ENCODE data around the gene IRAK1.

The IRAK1 gene

GRCh38 chrX:153969125-153969903 lies 50.4 kb downstream of the IRAK1 start (continued):
- TF ChIP-seq ZNF433 (tag by site-specific recombination; IDR thresholded peaks at IDR 0.05; ENCODE audit: low read depth): no peak
- no peak for TF ChIP-seq ZNF202 (tag by site-specific recombination; IDR thresholded peaks at IDR 0.05; ENCODE audit: borderline replicate concordance)
- TF ChIP-seq ZNF626 (tag by site-specific recombination; IDR thresholded peaks at IDR 0.05): no peak
- TF ChIP-seq ZNF837 (tag by site-specific recombination; IDR thresholded peaks at IDR 0.05): no peak
- no peak for TF ChIP-seq SETDB1 (IDR thresholded peaks at IDR 0.05; ENCODE audit: insufficient read length, low read length)
- TF ChIP-seq ZNF37A (tag by site-specific recombination; IDR thresholded peaks at IDR 0.05): no peak
- TF ChIP-seq OVOL3 (tag by site-specific recombination; IDR thresholded peaks at IDR 0.05): no peak
- TF ChIP-seq ZNF280D (tag by site-specific recombination; IDR thresholded peaks at IDR 0.05): no peak
- TF ChIP-seq ZNF223 (tag by site-specific recombination; IDR thresholded peaks at IDR 0.05): no peak
- no peak for TF ChIP-seq ZSCAN4 (tag by site-specific recombination; IDR thresholded peaks at IDR 0.05)
- TF ChIP-seq ZNF76 (tag by site-specific recombination; IDR thresholded peaks at IDR 0.05; ENCODE audit: borderline replicate concordance, low read depth): no peak
- TF ChIP-seq PRDM4 (tag by site-specific recombination; IDR thresholded peaks at IDR 0.05): no peak
- TF ChIP-seq ZNF792 (tag by site-specific recombination; IDR thresholded peaks at IDR 0.05): no peak
- TF ChIP-seq ZNF391 (tag by site-specific recombination; IDR thresholded peaks at IDR 0.05; ENCODE audit: borderline replicate concordance, low read depth): no peak
- TF ChIP-seq ZNF830 (tag by site-specific recombination; IDR thresholded peaks at IDR 0.05; ENCODE audit: low read depth): no peak
- TF ChIP-seq PRDM6 (tag by site-specific recombination; IDR thresholded peaks at IDR 0.05): no peak
- no peak; the same call in 1 of the 2 replicates for TF ChIP-seq ZNF707 (tag by site-specific recombination; IDR thresholded peaks at IDR 0.05)

- Histone ChIP-seq H3K4me3 (ENCODE audit: low read depth, low read length) (peak overlapping the region; percentile 95), H3K4me1 (ENCODE audit: control insufficient read depth, insufficient read depth, low read length) (peaks cover 10% of the 10 kb centered on the region), H3K27ac (ENCODE audit: extremely low read depth, low read depth, low read length) (peak overlapping the region; percentile 77; the same call in 1 of the 2 replicates), H3K36me3 (ENCODE audit: control insufficient read depth in 2 of 2, insufficient read depth in 1 of 2, low read length in 2 of 2) (peaks cover 0 to 45% of the 10 kb centered on the region in 2 experiments; a peak in 1 of 3 replicates), H3K9me3 (ENCODE audit: control insufficient read depth, insufficient read depth, low read depth, low read length) (no peaks in the 10 kb centered on the region)
- ChIA-PET CTCF (interaction anchor here (1.1 to 7.0 kb wide), 6 partner anchors 15 to 45 kb away, joined by 3 to 65 read pairs (median 8); no protein-coding TSS in a partner anchor), POLR2A (interaction anchor here (0.9 to 4.6 kb wide), 3 partner anchors 39 to 44 kb away, joined by 3 to 67 read pairs (median 21); no protein-coding TSS in a partner anchor)
- no peak for TF ChIP-seq ZNF37A (tag by site-specific recombination; IDR thresholded peaks at IDR 0.05)
- TF ChIP-seq ZNF394 (tag by site-specific recombination; IDR thresholded peaks at IDR 0.05; ENCODE audit: borderline replicate concordance): peak; percentile 60; the same call in 1 of the 2 replicates
- no peak for TF ChIP-seq ZNF610 (tag by site-specific recombination; IDR thresholded peaks at IDR 0.05; ENCODE audit: borderline replicate concordance)
- peak; percentile 63 for TF ChIP-seq CTCF (tag by site-specific recombination; IDR thresholded peaks at IDR 0.05)
- TF ChIP-seq SCRT2 (tag by site-specific recombination; IDR thresholded peaks at IDR 0.05): peak; percentile 99
- no peak for TF ChIP-seq INSM2 (tag by site-specific recombination; IDR thresholded peaks at IDR 0.05)
- TF ChIP-seq ZBTB20 (tag by site-specific recombination; IDR thresholded peaks at IDR 0.05): peak; percentile 62
- no peak for TF ChIP-seq ZNF202 (tag by site-specific recombination; IDR thresholded peaks at IDR 0.05; ENCODE audit: borderline replicate concordance)
Observed at GRCh38 chrX:153968754-153969124, 51.0 kb downstream of the IRAK1 start.
